ENCODE results near the gene ERICH2.

The ERICH2 gene

DNA sequence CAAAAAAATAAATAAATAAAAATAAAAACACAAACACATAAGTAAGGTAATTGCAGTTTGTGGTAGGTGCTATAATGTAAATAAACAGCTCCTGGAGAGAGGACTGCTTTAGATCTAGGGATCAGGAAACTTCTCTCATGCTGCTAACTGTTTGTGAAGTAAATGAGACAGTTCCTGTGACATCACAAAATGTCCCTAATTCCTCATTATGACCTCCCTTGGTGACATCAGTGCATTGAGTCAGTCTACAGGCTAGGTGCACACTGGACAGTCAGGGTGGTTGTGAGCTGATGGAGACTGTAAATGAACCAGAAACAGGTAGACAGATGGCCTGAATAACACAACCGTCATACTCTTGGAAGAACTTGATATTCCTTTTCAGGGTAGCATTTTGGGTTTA is 13.4 kb downstream of the ERICH2 start:
- Mint-ChIP-seq H3K4me3 (no peak overlapping the region), H3K4me1 (no peaks in the 10 kb centered on the region), H3K9me3 (no peaks in the 10 kb centered on the region), H3K36me3 (no peaks in the 10 kb centered on the region), H3K27ac (no peak overlapping the region)
- no peak for DNase-seq (ENCODE audit: low spot score in 2 of 2)
- ATAC-seq: no peak

DNA sequence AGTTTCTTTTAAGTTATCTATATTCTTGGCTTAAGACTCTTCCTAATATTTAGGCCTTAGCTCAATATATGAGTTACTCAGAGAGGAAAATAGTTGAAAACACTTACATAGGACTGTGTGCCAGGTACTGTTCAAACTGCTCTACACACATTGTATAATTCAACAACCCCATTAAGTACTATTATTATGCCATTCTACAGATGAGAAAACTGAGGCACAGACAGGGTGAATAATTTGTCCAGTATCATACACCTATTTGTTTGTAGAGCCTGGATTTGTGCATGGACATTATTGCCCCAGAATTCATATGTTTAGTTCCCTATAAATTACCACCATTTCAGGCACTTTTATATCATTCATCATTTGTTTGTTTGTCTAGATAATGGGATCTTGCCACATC is 28.8 kb downstream of the ERICH2 start:
- Mint-ChIP-seq H3K9me3 (no peaks in the 10 kb centered on the region), H3K4me1 (no peaks in the 10 kb centered on the region), H3K4me3 (no peak overlapping the region), H3K36me3 (no peaks in the 10 kb centered on the region), H3K27ac (no peak overlapping the region)
- no peak for DNase-seq (ENCODE audit: low spot score in 2 of 2)
- ATAC-seq: no peak

DNA sequence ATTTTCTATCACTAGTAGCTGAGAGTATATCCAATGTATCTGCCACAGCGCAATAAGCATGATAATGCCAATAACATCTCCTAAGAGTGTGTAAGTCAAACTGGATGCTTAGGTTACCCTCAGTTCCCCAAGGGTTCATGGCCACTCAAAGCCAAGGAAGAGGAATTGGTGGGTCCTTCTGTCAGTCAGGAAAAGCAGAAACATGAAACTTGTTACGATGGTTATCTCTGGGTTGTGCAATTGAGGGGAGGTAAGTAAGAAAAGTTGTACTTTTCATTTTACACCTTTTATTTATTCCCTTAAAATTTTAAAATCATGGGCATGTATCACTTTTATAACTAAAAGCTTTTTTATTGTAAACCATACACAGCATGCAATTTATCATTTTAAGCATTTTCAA is 36.4 kb downstream of the ERICH2 start:
- Mint-ChIP-seq H3K36me3 (no peaks in the 10 kb centered on the region), H3K4me3 (no peak overlapping the region), H3K4me1 (no peaks in the 10 kb centered on the region), H3K9me3 (no peaks in the 10 kb centered on the region), H3K27ac (no peak overlapping the region)
- no peak for ATAC-seq
- no peak for DNase-seq (ENCODE audit: low spot score in 2 of 2)

DNA sequence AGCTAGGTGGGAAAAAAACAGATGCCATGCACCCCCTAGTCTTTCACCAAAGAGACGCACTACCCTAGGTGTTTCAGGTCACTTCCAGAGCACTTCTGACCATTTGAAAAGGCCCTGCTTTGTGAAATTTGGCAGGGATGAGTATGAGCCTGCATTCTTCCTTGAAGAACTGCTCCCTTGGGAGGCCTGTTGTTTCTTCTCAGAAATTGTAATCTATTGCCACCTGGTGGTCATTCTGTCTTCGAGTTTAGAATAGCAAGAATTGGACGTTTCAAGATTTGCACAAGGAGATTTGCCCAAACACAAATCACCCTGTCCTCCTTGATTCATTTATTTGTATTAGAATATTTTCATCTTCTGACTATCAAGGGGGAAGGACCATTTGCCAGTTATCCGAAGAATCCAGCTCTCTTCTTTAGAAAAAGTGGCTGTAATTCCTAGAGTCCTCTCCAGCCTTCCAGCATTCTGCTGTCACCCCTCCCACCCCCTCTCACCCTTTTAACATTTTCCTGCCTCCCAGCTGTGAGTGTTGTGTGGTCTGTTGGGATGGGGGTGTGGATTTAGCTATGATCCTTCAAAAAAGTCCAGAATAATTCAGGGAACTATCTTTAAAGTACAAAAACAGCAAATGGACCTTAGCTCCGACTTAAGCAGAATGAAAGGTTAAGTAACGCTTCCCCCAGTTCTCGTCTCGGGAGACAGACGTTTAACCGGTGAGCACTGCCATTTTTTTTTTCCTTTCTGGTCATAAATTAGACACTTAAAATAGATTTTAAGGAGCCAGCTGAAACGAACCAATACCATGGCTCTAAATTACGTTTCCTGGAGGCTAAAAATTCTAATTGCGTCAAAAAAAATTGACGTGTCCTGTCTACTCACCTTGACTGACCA is 42.8 kb downstream of the ERICH2 start:
- H3K36me3 Mint-ChIP-seq: no peaks in the 10 kb centered on the region
- ATAC-seq (no peak), DNase-seq (ENCODE audit: low spot score in 2 of 2) (no peak)
- peak overlapping the region; percentile 37 for H3K27ac Mint-ChIP-seq
- H3K4me3 Mint-ChIP-seq: no peak overlapping the region
- peaks cover 43% of the 10 kb centered on the region for H3K4me1 Mint-ChIP-seq
- H3K9me3 Mint-ChIP-seq: no peaks in the 10 kb centered on the region

DNA sequence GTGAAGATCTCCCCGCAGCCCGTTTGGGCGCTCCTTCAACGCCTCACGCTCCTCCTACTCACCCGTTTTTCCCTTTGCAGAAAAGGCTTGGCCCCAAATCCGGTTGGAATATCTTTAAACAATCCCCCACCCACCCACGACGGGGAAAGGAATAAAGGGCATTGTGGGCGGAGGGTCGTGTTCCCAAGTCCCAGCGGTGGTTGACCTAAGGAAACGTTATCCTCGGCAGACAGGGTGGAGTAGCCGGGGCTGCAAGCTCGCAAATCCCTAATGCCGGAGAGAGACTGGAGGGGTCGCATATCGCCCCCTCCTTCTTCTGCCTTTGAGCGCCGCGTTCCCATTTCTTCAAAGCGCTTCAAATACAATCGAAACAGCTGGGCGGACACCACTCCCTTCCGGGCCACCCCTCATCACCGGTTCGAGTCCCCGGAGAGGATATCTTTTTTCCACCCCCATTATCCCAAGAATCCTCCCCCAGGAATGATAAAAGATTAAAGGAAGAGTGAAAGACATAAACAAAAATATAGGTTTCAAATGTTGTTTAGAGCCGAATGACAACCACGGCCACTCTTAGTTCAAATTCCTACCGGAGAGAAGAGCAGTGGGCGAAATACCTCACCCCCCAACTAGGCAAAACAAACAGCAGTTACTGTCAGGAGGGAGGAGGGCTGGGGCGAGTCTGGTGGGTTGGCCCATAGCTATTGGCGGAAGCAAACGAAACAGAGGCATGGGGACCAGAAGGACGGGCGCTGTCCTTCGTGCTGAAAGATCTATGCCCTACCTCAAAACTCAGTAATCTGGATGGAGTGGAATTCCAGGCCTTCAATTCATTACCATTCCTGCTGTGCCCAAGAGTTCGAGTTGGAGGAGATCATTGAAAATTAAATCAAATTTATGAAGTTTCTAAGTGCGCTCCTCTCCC is 43.7 kb downstream of the ERICH2 start:
- H3K27ac Mint-ChIP-seq: peak overlapping the region; percentile 37
- H3K9me3 Mint-ChIP-seq: no peaks in the 10 kb centered on the region
- no peak overlapping the region for H3K4me3 Mint-ChIP-seq
- H3K36me3 Mint-ChIP-seq: no peaks in the 10 kb centered on the region
- H3K4me1 Mint-ChIP-seq: peaks cover 52% of the 10 kb centered on the region
- DNase-seq (ENCODE audit: low spot score in 2 of 2) (no peak), ATAC-seq (no peak)

- peaks cover 54% of the 10 kb centered on the region for H3K4me1 Mint-ChIP-seq
- ATAC-seq: no peak
- H3K4me3 Mint-ChIP-seq: peak overlapping the region; percentile 71
- H3K9me3 Mint-ChIP-seq: no peaks in the 10 kb centered on the region
- no peaks in the 10 kb centered on the region for H3K36me3 Mint-ChIP-seq
- no peak overlapping the region for H3K27ac Mint-ChIP-seq
- DNase-seq (ENCODE audit: low spot score in 2 of 2): no peak
These were observed 44.5 kb downstream of the ERICH2 start for GRCh38 chr2:170814533-170815230.

- Mint-ChIP-seq H3K36me3 (no peaks in the 10 kb centered on the region), H3K9me3 (no peaks in the 10 kb centered on the region), H3K4me3 (peak overlapping the region; percentile 71), H3K4me1 (peaks cover 55% of the 10 kb centered on the region), H3K27ac (peak overlapping the region; percentile 43)
- DNase-seq (ENCODE audit: low spot score in 2 of 2) (no peak), ATAC-seq (no peak)
These were observed 45.1 kb downstream of the ERICH2 start for GRCh38 chr2:170815311-170815710.

- H3K4me3 Mint-ChIP-seq: peak overlapping the region; percentile 71
- H3K27ac Mint-ChIP-seq: peak overlapping the region; percentile 43
- no peaks in the 10 kb centered on the region for H3K36me3 Mint-ChIP-seq
- ATAC-seq (peak; percentile 71), DNase-seq (ENCODE audit: low spot score in 2 of 2) (peak; percentile 48 to 82)
- peaks cover 61% of the 10 kb centered on the region for H3K4me1 Mint-ChIP-seq
- H3K9me3 Mint-ChIP-seq: no peaks in the 10 kb centered on the region
These were observed 45.7 kb downstream of the ERICH2 start for GRCh38 chr2:170815746-170816503.

DNA sequence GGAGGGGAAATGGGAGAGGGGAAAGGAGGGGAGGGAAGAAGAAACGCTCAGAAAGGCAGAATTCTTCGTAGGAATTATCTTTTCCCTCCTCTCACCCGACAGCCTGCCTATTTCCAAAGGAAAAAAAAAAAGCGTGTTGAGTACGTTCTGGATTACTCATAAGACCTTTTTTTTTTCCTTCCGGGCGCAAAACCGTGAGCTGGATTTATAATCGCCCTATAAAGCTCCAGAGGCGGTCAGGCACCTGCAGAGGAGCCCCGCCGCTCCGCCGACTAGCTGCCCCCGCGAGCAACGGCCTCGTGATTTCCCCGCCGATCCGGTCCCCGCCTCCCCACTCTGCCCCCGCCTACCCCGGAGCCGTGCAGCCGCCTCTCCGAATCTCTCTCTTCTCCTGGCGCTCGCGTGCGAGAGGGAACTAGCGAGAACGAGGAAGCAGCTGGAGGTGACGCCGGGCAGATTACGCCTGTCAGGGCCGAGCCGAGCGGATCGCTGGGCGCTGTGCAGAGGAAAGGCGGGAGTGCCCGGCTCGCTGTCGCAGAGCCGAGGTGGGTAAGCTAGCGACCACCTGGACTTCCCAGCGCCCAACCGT is 46.4 kb downstream of the ERICH2 start, which contains the start of gene GAD1:
Gene GAD1 (plus strand): TSS at position 384 of the 589 bp plus-strand sequence. CDS start 1,705 bp downstream, outside the sequence.
- H3K9me3 Mint-ChIP-seq: no peaks in the 10 kb centered on the region
- DNase-seq (ENCODE audit: low spot score in 2 of 2): peak in 1 of 2 donors; percentile 76
- no peaks in the 10 kb centered on the region for H3K36me3 Mint-ChIP-seq
- H3K4me3 Mint-ChIP-seq: peak within 1 kb of the TSS; percentile 71
- H3K27ac Mint-ChIP-seq: peak within 1 kb of the TSS; percentile 43
- peak; percentile 62 for ATAC-seq
- H3K4me1 Mint-ChIP-seq: peaks cover 68% of the 10 kb centered on the region

- Mint-ChIP-seq H3K4me1 (peaks cover 75% of the 10 kb centered on the region), H3K36me3 (no peaks in the 10 kb centered on the region), H3K4me3 (peak overlapping the region; percentile 71), H3K27ac (no peak overlapping the region), H3K9me3 (no peaks in the 10 kb centered on the region)
- DNase-seq (ENCODE audit: low spot score in 2 of 2) (peak in 1 of 2 donors; percentile 71), ATAC-seq (peak; percentile 29)
These were observed 47.2 kb downstream of the ERICH2 start for GRCh38 chr2:170817093-170818035.

- Mint-ChIP-seq H3K4me3 (peak overlapping the region; percentile 71), H3K27ac (no peak overlapping the region), H3K9me3 (no peaks in the 10 kb centered on the region), H3K36me3 (no peaks in the 10 kb centered on the region), H3K4me1 (peaks cover 84% of the 10 kb centered on the region)
- DNase-seq (ENCODE audit: low spot score in 2 of 2): no peak
- peak; percentile 20 for ATAC-seq
These were observed 48.0 kb downstream of the ERICH2 start for GRCh38 chr2:170818036-170818751.

DNA sequence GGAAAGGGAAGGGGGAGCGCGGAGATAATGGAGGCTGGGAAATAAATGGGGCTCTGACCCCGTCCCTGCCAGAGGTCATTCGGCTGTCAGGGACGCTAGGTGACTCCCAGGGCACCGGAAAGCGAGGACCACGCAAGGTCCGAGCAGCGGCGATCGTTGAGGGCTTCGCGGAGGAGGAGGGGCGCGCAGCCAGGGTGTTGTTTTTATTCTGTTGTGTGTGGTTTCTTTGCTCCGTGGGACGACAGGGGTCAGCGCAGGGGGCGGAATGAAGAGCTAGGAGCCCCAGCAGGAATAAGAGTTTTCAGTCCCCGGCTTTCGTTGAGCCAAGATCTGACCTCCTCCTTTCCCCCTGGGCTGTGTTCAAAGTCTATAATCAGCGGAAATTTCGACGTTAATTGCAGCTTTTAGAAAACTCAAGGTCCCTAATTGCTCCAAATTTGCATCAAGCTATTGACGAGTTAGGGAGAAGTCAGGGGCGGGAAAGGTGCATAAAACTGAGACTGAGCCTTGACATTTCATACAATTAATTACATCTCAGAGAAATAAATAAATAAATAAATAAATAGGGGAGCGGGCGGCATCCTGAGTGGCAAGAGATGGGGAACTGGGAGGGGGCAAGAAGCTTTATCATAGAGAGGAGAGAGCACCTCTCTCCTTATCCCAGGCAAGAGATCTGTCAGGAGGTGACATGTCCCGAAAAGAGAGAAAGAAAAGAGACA is 48.7 kb downstream of the ERICH2 start:
- Mint-ChIP-seq H3K27ac (no peak overlapping the region), H3K4me3 (peak overlapping the region; percentile 71), H3K9me3 (no peaks in the 10 kb centered on the region), H3K4me1 (peaks cover 78% of the 10 kb centered on the region), H3K36me3 (no peaks in the 10 kb centered on the region)
- ATAC-seq: no peak
- DNase-seq (ENCODE audit: low spot score in 2 of 2): no peak
